PC-3 (cell line): ENCODE data around the gene GATC. TPM values are rescaled to one million over a fixed set of nuclear protein-coding genes. Genes with fewer than 3 reads are reported as not detected.

Experiments used
- ATAC-seq: fragments of 200-7000 bp; cut with Tn5 transposase; 2 replicates; pipeline ENCODE4 v1.9.1; 2020; ENCODE audit warnings: mild to moderate bottlenecking, moderate library complexity
- BruUV-seq: library from RNA; stranded (reverse); fragments of 400-500 nt; replicated peaks from 2 replicates; lab custom pipeline; 2021; lab: Mats Ljungman, UMichigan
- CTCF ChIA-PET: fragments of 300-600 bp; sonication (Branson Sonifier 250); formaldehyde crosslinking; loops from one replicate; lab custom pipeline; 2022; ENCODE audit warnings: antibody characterized with exemption; lab: Charles Lee
- POLR2A ChIA-PET: fragments of 300-600 bp; sonication (Branson Sonifier 250); formaldehyde crosslinking; loops from one replicate; lab custom pipeline; 2022; ENCODE audit warnings: antibody characterized with exemption; ENCODE audit not compliant: unreplicated experiment; lab: Charles Lee
- DNase-seq: peaks from one replicate; pipeline ENCODE4 v3.0.0-alpha.2; 2015
- H2AFZ ChIP-seq: fragments of 300-600 bp; sonication (generic); 2 replicates; pipeline ENCODE4 v1.6.0; 2016; ENCODE audit warnings: antibody characterized with exemption, low read length
- H3F3A ChIP-seq: fragments of 300-600 bp; sonication (generic); one replicate; pipeline ENCODE4 v1.6.0; 2017; ENCODE audit warnings: antibody characterized with exemption, low read length, control low read depth, mild to moderate bottlenecking; ENCODE audit not compliant: unreplicated experiment
- H3K27ac ChIP-seq: fragments of 300-600 bp; sonication (generic); 2 replicates; pipeline ENCODE4 v1.5.1; 2016; ENCODE audit warnings: mild to moderate bottlenecking, low read length
- H3K27me3 ChIP-seq: fragments of 300-600 bp; sonication (generic); 2 replicates; pipeline ENCODE4 v1.6.1; 2016; ENCODE audit warnings: low read length, mixed read lengths
- H3K36me3 ChIP-seq: fragments of 300-600 bp; sonication (generic); 2 replicates; pipeline ENCODE4 v1.6.1; 2016; ENCODE audit warnings: low read depth, mixed run types, low read length, mixed read lengths
- H3K4me1 ChIP-seq: fragments of 300-600 bp; sonication (generic); 2 replicates; pipeline ENCODE4 v1.5.1; 2016; ENCODE audit warnings: low read length; ENCODE audit not compliant: insufficient read depth
- H3K4me2 ChIP-seq: fragments of 300-600 bp; sonication (generic); 2 replicates; pipeline ENCODE4 v1.6.0; 2016; ENCODE audit warnings: low read length
- H3K4me3 ChIP-seq: fragments of 300-600 bp; sonication (generic); 2 replicates; pipeline ENCODE4 v1.5.1; 2016; ENCODE audit warnings: mild to moderate bottlenecking, low read length, mixed read lengths
- H3K79me2 ChIP-seq: fragments of 300-600 bp; sonication (generic); 2 replicates; pipeline ENCODE4 v1.6.1; 2017; ENCODE audit warnings: low read length, mixed read lengths
- H3K9ac ChIP-seq: fragments of 300-600 bp; sonication (generic); 2 replicates; pipeline ENCODE4 v1.6.0; 2016; ENCODE audit warnings: mild to moderate bottlenecking, low read length
- H3K9me2 ChIP-seq: fragments of 300-600 bp; sonication (generic); replicated peaks from 2 replicates; pipeline ENCODE4 v1.6.1; 2016; ENCODE audit warnings: mixed run types, low read length, mixed read lengths
- H3K9me3 ChIP-seq: fragments of 300-600 bp; sonication (generic); 2 replicates; pipeline ENCODE4 v1.6.1; 2016; ENCODE audit warnings: low read length, mixed read lengths
- H4K20me1 ChIP-seq: fragments of 300-600 bp; sonication (generic); 2 replicates; pipeline ENCODE4 v1.6.1; 2016; ENCODE audit warnings: low read length, mixed read lengths
- EZH2 ChIP-seq: fragments of 300-600 bp; sonication (generic); IDR thresholded peaks from one replicate; pipeline ENCODE4 v1.6.1; 2017; ENCODE audit warnings: antibody characterized with exemption, mild to moderate bottlenecking, low read length; ENCODE audit not compliant: unreplicated experiment
- EZH2phosphoT487 ChIP-seq: fragments of 300-600 bp; sonication (generic); IDR thresholded peaks from 2 replicates; pipeline ENCODE4 v1.6.1; 2018; ENCODE audit warnings: mild to moderate bottlenecking, antibody characterized with exemption, low read length, borderline replicate concordance
- intact Hi-C: fragments of 100-400 bp; cut with micrococcal nuclease; formaldehyde crosslinking; loops from 2 replicates; pipeline ENCODE4 v1.9.0; 2023
- total RNA-seq: library from RNA; depleted of rRNA; stranded (reverse); fragments of >200 nt; gene quantifications from 2 replicates; pipeline ENCODE4 v1.2.3, GENCODE V29; 2014
- TF ChIP-seq, protein P1 (sequence below): fragments of 300-600 bp; sonication (generic); conservative IDR thresholded peaks from 2 replicates; pipeline ENCODE4 v1.5.1; 2017; ENCODE audit warnings: antibody characterized with exemption, low read depth, mild to moderate bottlenecking, low read length

GATC gene
- total RNA-seq, 1 experiment from 2014 or later: 33.8 TPM

DNA sequence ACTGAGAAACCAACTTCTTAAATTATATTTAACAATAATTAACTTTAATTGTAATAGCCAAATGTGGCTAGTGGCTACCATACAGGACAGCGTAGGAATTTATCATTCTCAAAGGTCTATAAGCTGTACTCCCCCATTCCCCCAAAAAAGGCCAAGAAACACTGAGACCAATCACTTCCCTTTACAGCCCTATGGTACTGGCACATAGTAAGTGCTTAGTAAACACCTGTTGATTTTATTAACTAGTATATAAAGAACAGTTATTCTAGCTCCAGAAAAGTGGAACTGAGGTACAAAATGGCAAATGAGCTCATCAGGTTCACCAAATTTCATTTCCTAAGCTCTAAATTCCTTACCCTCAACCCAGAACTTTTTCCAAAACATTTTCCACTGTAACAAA, 29.4 kb downstream of the GATC start:
- ChIA-PET POLR2A (no interaction called here), CTCF (interaction anchor here (0.6 kb wide), 1 partner anchor 282 kb away, joined by 3 read pairs; no protein-coding TSS in a partner anchor)
- intact Hi-C loops: no loop called here
- ATAC-seq (no peak), DNase-seq (no peak)
- Histone ChIP-seq H4K20me1 (no peaks in the 10 kb centered on the region), H3K9ac (no peak overlapping the region), H3K27ac (peak overlapping the region; percentile 76; the same call in 1 of the 2 replicates), H3K4me2 (no peak overlapping the region), H3K27me3 (no peaks in the 10 kb centered on the region), H3K4me3 (no peak overlapping the region), H3K36me3 (no peaks in the 10 kb centered on the region), H3K4me1 (peaks cover 44% of the 10 kb centered on the region), H2AFZ (no peak overlapping the region), H3K9me3 (no peaks in the 10 kb centered on the region), H3K79me2 (peaks cover 34% of the 10 kb centered on the region), H3F3A (peaks cover 5% of the 10 kb centered on the region), H3K9me2 (no peaks in the 10 kb centered on the region)
- TF ChIP-seq EZH2: no peak
- TF ChIP-seq EZH2phosphoT487: no peak
- TF ChIP-seq, protein P1, sequence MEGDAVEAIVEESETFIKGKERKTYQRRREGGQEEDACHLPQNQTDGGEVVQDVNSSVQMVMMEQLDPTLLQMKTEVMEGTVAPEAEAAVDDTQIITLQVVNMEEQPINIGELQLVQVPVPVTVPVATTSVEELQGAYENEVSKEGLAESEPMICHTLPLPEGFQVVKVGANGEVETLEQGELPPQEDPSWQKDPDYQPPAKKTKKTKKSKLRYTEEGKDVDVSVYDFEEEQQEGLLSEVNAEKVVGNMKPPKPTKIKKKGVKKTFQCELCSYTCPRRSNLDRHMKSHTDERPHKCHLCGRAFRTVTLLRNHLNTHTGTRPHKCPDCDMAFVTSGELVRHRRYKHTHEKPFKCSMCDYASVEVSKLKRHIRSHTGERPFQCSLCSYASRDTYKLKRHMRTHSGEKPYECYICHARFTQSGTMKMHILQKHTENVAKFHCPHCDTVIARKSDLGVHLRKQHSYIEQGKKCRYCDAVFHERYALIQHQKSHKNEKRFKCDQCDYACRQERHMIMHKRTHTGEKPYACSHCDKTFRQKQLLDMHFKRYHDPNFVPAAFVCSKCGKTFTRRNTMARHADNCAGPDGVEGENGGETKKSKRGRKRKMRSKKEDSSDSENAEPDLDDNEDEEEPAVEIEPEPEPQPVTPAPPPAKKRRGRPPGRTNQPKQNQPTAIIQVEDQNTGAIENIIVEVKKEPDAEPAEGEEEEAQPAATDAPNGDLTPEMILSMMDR: no peak
- BruUV-seq: no TSS peak

DNA sequence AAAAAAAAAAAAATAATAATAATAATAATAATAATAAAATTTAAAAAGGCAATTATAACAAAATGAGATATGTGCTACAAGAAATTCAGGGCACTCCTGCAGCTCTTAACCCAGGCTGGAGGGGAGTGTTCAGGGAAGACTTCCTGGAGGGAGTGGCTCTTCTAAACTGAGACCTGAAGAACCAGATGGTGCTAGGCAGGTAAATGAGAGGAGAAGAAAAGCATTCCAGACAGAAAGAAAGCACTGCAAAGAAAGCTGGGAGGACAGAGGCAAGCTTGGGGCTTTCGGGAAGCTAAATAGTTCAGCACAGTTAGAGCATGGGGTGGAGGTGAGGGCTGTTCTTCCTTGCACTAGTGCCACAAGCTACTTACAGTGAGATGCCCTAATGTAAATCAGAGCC, 33.2 kb downstream of the GATC start:
- Histone ChIP-seq H3F3A (no peaks in the 10 kb centered on the region), H3K9me3 (no peaks in the 10 kb centered on the region), H3K27me3 (no peaks in the 10 kb centered on the region), H4K20me1 (no peaks in the 10 kb centered on the region), H3K27ac (no peak overlapping the region), H3K9me2 (no peaks in the 10 kb centered on the region), H3K9ac (no peak overlapping the region), H3K4me3 (no peak overlapping the region), H3K4me1 (peaks cover 24% of the 10 kb centered on the region), H3K79me2 (peaks cover 10% of the 10 kb centered on the region), H3K36me3 (no peaks in the 10 kb centered on the region), H2AFZ (no peak overlapping the region), H3K4me2 (no peak overlapping the region)
- intact Hi-C loops: no loop called here
- no peak for DNase-seq
- BruUV-seq: no TSS peak
- TF ChIP-seq, protein P1: no peak
- TF ChIP-seq EZH2phosphoT487: no peak
- TF ChIP-seq EZH2: no peak
- ATAC-seq: 0 out of 2 replicates have a peak, but pooled peaks have one; percentile 6
- CTCF ChIA-PET: no interaction called here
- POLR2A ChIA-PET: no interaction called here

DNA sequence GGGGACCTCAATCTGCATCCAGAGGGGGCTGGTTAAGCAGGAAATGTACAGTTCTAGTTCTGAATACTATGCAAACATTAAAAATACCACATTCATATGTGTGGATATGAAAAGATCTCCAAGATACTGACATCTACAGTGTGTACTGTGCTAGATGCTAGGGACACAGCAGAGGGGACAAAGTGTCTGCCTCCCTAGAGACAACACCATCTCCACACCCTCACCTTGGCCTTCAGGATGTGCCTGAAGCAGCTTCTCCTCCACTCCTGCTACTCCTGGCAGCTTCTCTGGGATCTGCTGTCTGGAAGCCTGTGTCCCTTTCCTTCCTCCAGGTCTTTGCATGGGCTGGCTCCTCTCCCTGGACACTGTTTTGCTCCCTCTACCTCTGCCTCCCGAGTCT, 34.0 kb downstream of the GATC start:
- H3K4me3 ChIP-seq: no peak overlapping the region
- H3K4me2 ChIP-seq: no peak overlapping the region
- no TSS peak for BruUV-seq
- no peaks in the 10 kb centered on the region for H3K27me3 ChIP-seq
- H3K27ac ChIP-seq: no peak overlapping the region
- peaks cover 8% of the 10 kb centered on the region for H3K79me2 ChIP-seq
- H2AFZ ChIP-seq: no peak overlapping the region
- no peaks in the 10 kb centered on the region for H3K36me3 ChIP-seq
- ATAC-seq: peak; percentile 19; the same call in 1 of the 2 replicates
- H3K4me1 ChIP-seq: peaks cover 19% of the 10 kb centered on the region
- intact Hi-C loops: no loop called here
- ChIA-PET POLR2A (no interaction called here), CTCF (no interaction called here)
- no peaks in the 10 kb centered on the region for H3F3A ChIP-seq
- no peaks in the 10 kb centered on the region for H3K9me3 ChIP-seq
- TF ChIP-seq EZH2phosphoT487 (no peak), EZH2 (no peak)
- TF ChIP-seq, protein P1: no peak
- no peak for DNase-seq
- H3K9me2 ChIP-seq: no peaks in the 10 kb centered on the region
- H3K9ac ChIP-seq: no peak overlapping the region
- no peaks in the 10 kb centered on the region for H4K20me1 ChIP-seq
